ENCODE results near the gene KRTAP19-6.
"Not testable (repeated sequence)": the region's sequence is repeated elsewhere in the genome, so short reads cannot be mapped to it uniquely, and the experiment has no call there.

The KRTAP19-6 gene, protein sequence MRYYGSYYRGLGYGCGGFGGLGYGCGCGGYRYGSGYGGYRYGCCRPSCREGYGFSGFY

DNA sequence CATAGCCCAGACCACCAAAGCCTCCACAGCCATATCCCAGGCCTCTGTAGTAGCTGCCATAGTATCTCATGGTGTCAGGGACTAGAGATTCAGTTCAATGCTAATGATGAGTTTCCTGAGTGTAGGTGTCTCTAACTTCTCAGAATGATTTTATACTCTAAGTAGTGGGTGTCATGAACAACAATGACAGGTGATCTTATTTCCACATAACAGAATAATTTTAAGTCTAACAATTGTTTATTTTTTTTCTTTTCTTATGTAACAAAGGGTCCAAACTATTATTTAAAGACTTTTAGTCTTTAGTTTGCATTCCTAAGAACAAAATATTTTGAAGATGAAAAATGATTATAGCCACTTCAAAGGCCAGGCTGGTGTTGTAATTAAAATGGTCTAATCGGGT lies at the start of gene KRTAP19-6:
TSS of gene KRTAP19-6 (minus strand) at position 101 of the 400 bp plus-strand sequence. CDS start at position 70, 31 bp downstream.
- no peak for DNase-seq (ENCODE audit: low read depth in 2 of 2)

DNA sequence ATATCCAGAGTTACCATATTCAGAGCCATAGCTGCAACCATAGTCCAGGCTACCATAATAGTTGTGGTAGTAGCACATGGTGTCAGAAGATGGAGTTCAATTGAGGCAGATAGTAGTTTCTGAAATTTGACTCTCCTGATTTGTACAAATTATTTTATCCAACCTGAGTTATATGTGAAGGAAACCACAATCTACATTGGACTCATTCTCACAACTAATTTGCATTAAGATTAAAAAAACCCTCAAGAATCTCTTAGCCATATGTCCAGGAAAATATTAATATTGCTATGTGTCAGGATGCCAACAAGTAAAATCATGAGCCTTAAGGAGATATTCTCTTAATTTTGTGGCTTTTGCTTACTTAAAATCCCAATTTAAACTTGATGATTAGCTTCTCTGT lies 48.6 kb upstream of the KRTAP19-6 start, which contains the start of gene KRTAP22-2:
TSS of gene KRTAP22-2 (minus strand) at position 101 of the 400 bp plus-strand sequence.
- no peak for DNase-seq (ENCODE audit: low read depth in 2 of 2)

DNA sequence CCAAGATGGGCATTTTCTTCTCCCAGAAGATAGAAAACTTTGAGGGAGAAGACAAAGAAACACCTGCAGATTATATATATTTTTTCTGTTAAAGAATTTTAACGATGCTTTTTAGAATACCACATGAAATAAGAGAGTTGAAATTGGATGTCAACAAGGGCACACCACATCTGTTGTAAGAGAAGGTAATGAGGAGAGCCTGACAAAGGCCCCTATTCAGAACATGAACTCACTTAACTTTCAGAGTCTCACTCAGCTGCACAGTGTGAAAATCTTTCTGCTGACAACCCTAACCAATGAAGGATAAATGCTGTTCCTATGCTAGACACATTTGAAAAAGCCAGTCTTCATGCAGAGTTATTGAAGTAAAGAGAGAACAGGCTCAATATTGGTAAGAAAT lies 41.2 kb upstream of the KRTAP19-6 start:
- DNase-seq (ENCODE audit: low read depth in 2 of 2): no peak

DNA sequence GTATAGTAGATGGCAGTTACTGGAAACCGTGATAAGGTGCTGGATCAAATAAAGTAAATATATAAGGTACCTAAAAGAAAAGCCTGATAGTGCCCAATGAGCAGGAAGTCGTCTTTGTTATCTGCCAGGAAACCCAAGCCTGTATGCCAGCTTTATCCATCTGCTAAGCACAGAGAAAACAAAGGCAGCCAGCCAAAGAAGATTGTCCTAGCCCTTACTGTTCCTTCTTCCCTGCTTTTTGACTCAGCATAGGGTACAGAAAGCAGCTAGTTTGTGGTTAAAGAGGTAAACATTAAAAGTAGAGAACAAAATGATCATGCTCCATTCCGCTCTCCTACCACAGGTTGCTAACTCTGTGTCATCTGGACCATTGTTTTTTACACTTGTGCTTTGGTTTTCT lies 38.5 kb upstream of the KRTAP19-6 start:
- no peak for DNase-seq (ENCODE audit: low read depth in 2 of 2)

DNA sequence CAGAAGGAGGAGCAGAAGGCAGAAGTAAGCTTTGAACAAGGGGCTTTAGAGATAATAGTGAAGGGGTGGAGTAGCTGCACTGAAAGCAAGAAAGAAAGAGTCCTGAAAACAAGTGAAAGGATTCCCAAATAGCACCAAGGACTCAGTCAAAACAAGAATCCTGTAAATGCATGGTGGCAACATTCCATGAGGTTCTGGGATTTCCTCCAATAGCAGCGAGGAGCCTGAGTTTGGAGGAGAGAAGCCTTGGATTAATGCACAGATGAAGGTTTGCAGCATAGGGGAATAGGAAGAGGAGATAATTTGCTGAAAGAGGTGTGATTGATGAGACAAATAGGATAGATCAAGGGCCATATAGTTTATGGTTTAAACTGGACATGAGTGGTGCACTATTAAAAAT lies 37.7 kb upstream of the KRTAP19-6 start:
- DNase-seq (ENCODE audit: low read depth in 2 of 2): no peak

DNA sequence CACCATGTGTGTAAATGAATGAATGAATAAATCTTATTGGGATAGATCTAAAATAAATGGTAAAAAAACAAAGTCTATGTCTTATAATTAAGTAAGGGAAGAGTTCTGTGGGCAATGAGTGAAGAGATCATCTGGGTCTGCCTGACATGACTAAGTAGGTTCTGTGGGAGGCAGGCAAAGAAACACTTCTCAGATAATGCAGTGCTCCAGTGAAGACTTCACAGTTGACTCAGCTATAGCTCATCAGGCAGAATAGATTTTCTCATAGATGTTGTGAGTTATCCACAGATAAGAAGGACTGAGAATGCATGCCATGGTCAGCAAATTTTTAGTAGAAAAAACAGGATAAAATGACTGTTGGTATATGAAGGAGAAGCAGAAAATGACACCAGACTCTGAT lies 36.1 kb upstream of the KRTAP19-6 start:
- DNase-seq (ENCODE audit: low read depth in 2 of 2): no peak

DNA sequence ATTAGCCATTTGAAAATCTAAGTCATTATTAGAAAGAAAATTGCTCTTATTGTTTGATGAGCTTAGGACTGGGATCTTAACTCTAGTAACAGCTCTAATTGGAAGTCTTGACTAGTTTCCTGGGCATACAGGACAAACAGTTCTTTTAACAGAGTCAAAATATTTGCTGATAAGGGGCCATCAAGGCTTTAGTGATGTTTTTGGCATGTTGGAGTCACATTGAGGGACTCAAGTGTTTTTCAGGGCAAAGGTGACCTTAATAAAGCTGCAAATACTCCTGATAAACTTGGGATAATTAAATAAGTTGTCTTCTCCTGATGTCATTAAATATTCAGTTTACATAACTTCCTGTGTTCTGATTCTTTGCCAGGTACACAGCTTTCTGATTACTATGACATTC lies 26.0 kb upstream of the KRTAP19-6 start:
- DNase-seq (ENCODE audit: low read depth in 2 of 2): no peak

DNA sequence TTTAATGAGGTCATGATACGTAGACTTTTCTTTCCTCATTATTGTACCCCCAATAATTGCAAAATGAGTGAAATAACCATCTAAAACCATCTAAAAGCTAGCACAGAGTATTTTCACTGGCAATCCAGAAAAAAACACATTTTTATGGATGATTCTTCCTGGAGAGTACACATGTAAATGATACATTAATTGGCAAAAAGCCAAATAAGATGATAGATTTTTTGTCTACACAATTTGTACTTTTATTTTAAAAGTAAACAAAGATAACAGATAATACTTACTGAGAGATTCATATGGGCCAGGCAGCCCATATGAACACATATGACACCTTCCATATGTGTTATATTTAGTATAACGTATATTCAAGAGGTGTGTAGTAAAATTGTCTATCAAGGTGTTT lies 22.0 kb upstream of the KRTAP19-6 start:
- no peak for DNase-seq (ENCODE audit: low read depth in 2 of 2)

DNA sequence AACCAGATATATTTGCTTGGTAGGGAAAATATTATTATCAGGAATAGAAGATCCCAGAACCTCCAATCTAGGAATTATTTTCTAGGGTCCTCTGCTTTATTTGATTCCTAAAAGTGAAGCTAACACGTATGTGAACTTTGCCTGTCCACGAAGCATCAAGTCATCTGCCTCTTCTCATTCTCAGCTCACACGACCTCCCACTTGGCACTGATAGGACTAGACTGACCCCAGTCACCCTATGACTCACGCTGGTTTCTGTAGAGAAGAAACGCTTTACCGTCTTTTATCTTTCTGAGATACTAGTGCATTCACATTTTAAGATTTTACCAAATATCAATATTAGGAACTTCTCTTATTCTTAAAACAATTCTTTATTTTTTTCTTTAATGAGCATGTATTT lies 21.4 kb upstream of the KRTAP19-6 start:
- DNase-seq (ENCODE audit: low read depth in 2 of 2): no peak

DNA sequence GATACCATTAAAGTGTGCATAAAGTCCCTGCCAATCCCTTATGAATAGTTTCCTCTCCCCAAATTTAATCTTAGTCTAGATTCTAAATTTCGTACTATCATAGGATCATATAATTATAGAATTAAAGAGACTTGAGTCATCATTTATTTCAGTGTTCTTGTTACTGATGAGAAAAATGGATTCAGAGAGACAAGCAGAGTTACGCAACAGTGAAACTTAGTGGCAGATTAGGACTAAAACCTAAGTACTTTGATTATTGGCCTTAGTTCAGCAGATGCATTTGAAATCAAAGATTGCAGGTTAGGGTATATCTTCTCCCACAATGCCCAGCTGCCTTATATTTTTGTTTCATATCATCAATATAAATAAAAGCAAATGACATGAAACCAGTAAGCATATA lies 20.3 kb upstream of the KRTAP19-6 start:
- DNase-seq (ENCODE audit: low read depth in 2 of 2): no peak

DNA sequence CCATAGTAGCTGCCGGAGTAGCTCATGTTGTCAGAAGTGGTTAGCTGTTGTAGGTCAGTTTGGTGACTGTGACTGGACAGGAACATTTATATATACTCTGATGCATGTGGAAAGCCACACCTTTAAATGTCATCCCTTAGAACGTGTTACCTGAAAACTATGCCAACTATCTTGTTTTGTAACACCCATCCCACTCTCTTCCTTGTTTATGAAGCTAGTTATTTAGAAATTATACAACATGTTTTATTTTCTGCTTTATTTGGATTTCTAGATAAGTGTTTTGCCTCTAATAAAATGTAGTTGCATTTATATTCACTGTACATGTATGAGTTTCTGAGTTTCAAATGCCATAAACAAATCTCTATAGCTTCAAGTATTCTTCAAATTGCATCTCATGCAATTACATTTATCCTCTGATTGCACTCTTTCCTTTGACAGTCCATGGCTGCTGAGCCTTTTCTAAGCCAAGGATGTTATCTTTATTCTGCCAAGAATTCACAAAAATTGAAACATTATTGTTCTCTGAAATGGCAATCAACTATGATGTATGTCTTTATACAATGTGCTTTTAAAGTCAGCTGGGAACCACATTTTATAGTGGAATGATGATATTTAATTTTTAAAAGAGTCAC lies 19.7 kb upstream of the KRTAP19-6 start, which contains the start of gene KRTAP19-7:
TSS of gene KRTAP19-7 (minus strand) at position 51 of the 632 bp plus-strand sequence. CDS start at position 26, 25 bp downstream.
- no peak for DNase-seq (ENCODE audit: low read depth in 2 of 2)

DNA sequence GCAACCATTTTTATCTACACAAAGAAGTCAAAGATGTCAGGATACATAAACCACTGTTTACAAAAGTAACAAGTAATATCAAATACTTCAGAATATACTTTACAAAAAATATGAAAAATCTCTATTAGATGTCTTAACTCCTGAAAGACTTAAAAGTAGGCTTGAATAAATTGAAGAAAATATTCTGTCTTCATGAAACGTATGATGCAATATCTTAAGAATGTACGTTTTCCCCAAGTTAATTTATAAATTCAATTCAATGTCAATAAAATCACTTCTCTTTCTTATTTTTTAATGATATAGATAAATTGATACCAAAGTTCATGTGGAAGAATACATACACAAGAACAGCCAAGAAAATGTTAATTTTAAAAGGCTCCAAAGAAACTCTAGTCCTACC lies 13.4 kb upstream of the KRTAP19-6 start:
- DNase-seq (ENCODE audit: low read depth in 2 of 2): no peak

DNA sequence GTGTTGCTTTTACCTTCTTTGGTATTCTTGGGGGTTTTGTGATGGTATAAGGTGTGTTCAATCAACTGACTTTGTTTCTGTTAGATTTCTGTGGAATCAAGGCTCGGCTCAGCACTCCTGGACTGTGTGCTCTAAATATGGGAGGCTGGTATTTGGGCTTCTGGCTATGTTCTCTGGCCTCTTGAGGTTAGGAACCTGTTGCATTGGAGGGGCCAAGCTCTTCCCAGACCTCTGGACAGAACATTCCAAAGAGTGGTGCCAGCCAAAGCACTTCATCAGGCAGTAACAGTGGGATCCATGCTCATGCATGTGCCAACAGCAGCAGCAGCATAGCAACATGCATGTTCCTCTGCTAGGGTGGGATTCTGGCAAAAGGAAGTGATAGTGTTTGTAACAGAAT lies 11.1 kb upstream of the KRTAP19-6 start:
- no peak for DNase-seq (ENCODE audit: low read depth in 2 of 2)

DNA sequence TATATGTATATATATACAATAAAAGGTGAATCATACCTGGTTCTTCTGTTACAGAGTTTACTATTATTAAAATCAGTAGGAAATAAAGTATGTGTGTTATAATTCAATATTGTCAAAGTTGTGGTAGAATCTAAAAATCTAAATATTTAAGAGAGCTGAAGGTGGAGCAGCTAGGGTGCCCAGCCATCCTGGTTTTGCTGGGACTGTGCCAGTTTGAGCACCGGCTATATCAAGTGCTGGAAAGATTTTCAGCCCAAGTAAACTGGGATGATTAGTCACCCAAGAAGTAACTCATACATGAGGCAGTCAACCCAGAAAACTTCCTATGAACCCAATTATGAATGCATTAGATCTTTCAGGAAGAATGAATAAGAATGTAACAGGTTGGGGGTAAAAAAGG lies 22.8 kb downstream of the KRTAP19-6 start:
- no peak for DNase-seq (ENCODE audit: low read depth in 2 of 2)

DNA sequence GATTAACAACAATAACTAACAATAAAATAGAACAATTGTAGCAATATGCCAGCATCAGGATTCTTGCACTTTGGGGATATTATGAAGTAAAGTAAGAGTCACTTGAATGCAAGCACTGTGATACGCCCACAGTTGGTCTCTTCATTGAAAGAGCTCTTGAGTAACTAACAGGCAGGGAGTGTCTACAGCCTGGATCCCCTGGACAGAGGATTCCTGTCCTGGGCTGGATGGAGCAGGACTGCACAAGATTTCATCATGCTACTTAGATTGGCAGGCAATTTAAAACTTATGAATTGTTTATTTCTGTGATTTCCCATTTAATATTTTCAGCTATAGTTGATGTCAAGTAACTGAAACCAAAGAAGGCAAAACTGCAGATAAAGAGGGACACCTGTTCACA lies 26.0 kb downstream of the KRTAP19-6 start:
- DNase-seq (ENCODE audit: low read depth in 2 of 2): no peak

DNA sequence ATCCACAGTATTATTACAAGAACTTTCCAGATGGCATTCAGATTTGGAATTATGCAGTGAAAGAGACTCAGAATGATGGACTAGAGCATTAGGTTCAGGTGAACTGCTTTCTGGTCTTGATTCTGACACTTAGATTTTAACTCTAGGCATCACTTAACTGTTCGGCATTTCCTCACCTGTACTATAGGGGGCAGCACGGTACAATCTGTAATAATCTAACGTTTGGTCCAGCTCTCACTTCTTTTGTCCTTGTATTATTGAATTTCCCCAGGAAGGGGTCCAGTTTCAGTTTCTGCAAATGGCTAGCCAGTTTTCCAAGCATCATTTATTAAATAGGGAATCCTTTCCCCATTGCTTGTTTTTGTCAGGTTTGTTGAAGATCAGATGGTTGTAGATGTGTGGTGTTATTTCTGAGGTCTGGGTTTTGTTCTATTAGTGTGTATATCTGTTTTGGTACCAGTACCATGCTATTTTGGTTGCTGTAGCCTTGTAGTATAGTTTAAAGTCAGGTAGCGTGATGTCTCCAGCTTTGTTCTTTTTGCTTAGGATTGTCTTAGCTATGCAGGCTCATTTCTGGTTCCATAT lies 36.0 kb downstream of the KRTAP19-6 start:
- not testable (repeated sequence) for DNase-seq (ENCODE audit: low read depth in 2 of 2)

DNA sequence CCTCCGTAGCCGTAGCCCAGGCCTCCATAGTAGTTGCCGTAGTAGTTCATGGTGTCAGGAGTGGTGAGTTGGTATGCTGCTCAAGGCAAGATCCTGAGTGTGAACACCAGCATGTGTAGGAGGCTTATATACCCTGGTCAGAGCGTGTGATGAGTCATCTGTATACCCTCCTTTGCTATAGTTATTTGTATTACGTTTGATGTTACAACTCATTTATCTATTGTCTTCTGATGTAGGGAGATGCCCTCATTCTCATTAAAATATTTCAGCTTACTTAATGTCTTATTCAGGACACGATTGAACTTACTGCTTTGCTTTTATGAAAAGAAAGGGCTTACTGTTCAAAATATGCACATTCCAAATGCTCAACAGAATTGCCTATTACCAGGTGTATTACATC lies 39.6 kb downstream of the KRTAP19-6 start, which contains the start of gene KRTAP19-5:
TSS of gene KRTAP19-5 (minus strand) at position 101 of the 400 bp plus-strand sequence. CDS start at position 50, 51 bp downstream.
- DNase-seq (ENCODE audit: low read depth in 2 of 2): no peak

DNA sequence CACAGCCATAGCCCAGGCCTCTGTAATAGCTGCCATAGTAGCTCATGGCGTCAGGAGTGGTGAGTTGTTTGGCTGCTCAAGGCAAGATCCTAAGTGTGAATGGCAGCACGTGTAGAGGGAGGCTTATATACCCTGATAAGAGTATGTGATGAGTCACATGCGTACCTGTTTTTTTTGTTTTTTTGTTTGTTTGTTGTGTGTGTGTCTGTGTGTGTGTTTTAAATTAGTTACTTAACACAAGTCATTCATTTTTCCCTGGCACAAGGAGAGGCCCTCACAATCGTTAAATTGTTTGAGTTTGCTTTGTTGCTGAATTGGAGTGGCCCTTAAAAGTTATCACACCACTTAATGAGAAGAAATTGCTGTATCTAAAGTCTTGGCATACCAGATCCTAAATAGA lies 44.6 kb downstream of the KRTAP19-6 start, which contains the start of gene KRTAP19-4:
TSS of gene KRTAP19-4 (minus strand) at position 101 of the 400 bp plus-strand sequence. CDS start at position 46, 55 bp downstream.
- DNase-seq (ENCODE audit: low read depth in 2 of 2): no peak

DNA sequence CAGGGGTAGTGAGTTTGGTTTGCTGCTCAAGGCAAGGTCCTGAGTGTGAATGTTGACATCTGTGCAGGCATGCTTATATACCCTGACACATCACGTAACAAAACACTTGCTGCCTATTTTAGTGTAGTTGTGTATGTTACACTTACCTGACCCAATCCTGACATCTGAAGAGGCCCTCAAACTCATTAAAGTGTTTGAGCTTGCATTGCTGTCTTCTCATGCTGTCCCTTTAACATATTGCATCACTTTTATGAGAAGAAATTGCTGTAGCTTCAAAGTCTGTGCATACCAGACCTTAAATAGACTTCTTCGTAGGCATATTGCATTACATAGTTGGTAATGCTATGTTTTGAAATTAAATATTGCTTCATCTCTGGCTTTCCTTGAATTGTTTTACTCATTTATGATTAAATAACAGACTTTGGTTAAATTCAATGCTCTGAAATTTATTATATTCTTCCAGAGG lies 49.7 kb downstream of the KRTAP19-6 start, which contains the start of gene KRTAP19-3:
TSS of gene KRTAP19-3 (minus strand) at position 51 of the 466 bp plus-strand sequence. CDS start 56 bp downstream, outside the sequence.
- DNase-seq (ENCODE audit: low read depth in 2 of 2): no peak

Data from stimulated activated CD8-positive, alpha-beta memory T cell treated with anti-CD3 and anti-CD28 coated beads, Interleukin-2, amount 100 ng/mL, for 1 hour (primary cell).